Measurements from ENCODE around the gene TNNI2. TPM values are rescaled to one million over a fixed set of nuclear protein-coding genes. Genes with fewer than 3 reads are reported as not detected.
"Not testable (repeated sequence)": the region's sequence is repeated elsewhere in the genome, so short reads cannot be mapped to it uniquely, and the experiment has no call there.

The TNNI2 gene
- polyA plus RNA-seq, 3 donors = 1.5 to 2.5 TPM; not detected in 1

DNA sequence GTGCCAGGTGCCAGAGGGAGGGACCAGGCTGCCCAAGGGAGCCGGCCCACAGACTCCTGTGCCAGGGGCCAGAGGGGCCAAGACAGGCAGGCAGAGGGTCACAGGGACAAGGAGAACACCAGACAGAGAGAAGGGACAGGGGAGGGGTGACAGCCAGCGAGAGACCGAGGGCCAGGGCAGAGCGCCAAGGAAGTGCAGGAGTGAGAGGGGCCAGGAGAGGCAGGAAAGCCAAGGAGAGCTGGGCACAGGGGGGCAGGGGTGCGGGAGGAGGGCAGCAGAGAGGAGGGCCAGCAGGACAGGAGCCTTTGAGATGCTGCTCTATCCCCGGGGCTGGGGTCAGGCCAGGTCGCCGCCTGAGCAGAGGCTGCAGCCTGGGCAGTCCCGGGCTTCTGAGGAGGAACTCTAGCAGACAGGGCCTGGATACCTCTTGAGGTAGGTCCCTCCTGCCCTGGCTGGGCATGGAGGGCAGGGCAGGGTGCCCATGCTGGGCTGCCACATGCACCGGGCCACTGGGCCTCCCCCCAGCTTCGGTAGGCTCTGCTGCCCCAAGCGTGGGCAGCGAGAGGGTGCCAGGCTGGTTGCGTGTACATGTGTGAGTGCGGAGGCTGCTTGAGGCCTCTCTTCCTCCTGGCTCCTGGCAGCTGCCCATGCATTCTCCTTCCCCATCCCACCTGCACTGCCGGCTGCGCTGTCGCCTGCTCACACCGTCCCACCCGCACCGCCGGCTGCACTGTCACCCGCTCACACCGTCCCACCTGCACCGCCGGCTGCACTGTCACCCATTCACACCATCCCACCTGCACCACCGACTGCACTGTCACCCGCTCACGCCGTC, 26.3 kb downstream of the TNNI2 start:
- H3K27ac ChIP-seq (ENCODE audit: low read depth, low read length) = peak overlapping the region; percentile 42
- 63 to 86% (median 72%) methylated on average over 30 of the region's 30 CpGs for WGBS, 3 donors

- H3K27ac ChIP-seq (ENCODE audit: low read depth, low read length) = no peak overlapping the region
- WGBS, 3 donors = 77 to 85% (median 83%) methylated on average over 8 of the region's 8 CpGs
Measured at GRCh38 chr11:1866226-1866625, 27.4 kb downstream of the TNNI2 start.

- no peak overlapping the region for H3K27ac ChIP-seq (ENCODE audit: low read depth, low read length)
- 67 to 86% (median 70%) methylated on average over 15 of the region's 15 CpGs for WGBS, 3 donors
Measured at GRCh38 chr11:1866776-1867175, 28.0 kb downstream of the TNNI2 start.

- WGBS, 3 donors = 68 to 86% (median 77%) methylated on average over 5 to 8 of the region's 8 CpGs
- H3K27ac ChIP-seq (ENCODE audit: low read depth, low read length) = no peak overlapping the region
Measured at GRCh38 chr11:1867381-1867780, 28.6 kb downstream of the TNNI2 start.

- WGBS, 3 donors = 71 to 95% (median 80%) methylated on average over 14 of the region's 14 CpGs
- H3K27ac ChIP-seq (ENCODE audit: low read depth, low read length) = no peak overlapping the region
Measured at GRCh38 chr11:1868056-1868635, 29.4 kb downstream of the TNNI2 start.

DNA sequence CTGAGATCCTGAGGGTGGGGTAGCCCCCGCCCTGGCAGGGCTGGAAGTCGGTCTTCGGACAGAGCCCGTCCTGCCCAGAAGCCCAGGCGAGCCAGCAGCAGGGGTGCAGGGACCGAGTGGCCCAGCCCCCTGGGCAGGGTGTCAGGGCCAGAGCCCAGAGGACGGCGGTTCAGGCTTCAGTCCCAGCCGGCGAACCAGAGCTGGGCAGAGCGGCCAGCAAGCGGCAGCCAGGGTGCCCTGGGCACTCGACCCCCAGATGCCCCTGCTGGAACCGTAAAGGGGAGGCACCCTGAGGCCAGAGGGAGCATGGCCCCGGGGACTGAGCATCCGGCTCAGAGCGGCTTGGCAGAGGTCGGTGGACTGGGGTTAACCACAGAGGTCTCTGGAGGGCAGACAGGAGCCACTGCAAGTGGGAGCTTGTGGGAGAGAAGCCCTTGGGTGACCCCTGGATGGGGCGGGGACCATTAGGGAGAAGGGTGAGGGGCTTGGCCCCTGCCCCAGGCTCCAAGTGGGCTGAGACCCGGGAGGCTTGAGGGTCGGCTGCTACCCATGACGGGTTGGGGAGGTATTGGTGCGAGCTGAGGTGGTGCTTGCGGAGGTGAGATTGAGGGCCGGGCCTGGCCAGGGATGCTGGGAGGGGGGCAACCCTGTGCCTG, 30.0 kb downstream of the TNNI2 start:
- 60 to 78% (median 64%) methylated on average over 20 to 25 of the region's 25 CpGs for WGBS, 3 donors
- no peak overlapping the region for H3K27ac ChIP-seq (ENCODE audit: low read depth, low read length)

DNA sequence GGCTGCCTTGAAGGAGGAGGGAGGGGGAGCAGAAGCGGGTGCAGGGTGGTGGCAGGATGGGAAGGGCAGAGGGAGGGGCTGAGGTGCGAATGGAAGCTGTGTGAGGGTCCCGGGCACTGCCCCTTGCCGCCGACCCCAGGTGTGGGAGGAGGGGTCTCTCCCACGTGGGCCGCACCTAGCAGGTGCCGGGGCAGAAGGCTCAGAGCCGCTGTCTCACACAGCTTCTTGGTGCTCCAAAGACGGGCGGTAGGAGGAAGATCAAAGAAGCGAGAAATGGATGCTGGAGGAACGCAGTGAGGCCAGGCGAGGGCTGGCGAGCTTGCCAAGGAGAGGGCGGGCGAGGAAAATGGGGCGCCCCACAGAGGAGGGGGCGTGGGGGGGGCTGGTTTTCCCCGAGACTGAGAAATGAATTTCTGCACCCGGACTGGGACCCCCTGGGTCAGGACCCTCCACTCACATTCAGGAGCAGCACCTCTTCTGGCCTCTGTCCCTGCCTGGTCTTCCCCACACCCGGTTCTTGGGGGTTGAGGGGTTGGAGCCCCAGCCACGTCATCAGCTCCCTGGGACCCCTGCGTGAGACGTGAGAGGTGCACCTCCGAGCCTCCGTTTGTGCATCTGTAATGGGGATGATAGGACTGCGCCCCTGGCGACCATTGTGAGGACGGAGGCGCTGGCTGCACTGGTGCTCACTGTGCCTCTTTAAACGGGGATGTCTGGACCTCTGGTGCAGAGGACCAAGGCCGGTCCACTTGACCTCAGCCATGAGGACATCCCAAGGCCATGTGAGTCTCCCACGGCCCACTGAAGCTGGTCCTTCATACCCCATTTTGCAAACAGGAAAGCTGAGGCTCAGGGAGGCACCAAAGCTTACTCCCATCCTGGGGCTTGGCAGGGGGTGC, 30.9 kb downstream of the TNNI2 start:
- H3K27ac ChIP-seq (ENCODE audit: low read depth, low read length) = no peak overlapping the region
- WGBS, 3 donors = 65 to 71% (median 67%) methylated on average over 28 to 34 of the region's 34 CpGs

DNA sequence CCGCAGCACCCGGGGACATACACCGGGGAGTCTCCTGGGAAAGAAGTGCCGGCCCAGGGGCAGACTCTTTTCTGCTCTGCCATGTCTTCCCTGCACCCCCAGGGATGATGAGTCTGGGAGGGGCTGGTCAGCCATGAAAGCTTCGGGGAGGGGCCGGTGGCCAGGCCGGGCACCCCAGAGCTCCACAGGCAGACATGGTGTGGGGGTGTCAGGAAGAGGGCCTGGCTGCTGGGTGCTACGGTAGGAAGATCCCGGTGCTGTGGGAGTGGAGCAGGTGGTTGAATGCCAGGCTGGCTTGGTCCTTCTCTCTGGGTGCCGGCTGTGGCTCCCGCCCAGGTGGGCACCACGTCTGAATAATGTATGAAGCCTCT, 31.5 kb downstream of the TNNI2 start:
- WGBS, 3 donors = 60 to 73% (median 64%) methylated on average over 12 of the region's 12 CpGs
- no peak overlapping the region for H3K27ac ChIP-seq (ENCODE audit: low read depth, low read length)

DNA sequence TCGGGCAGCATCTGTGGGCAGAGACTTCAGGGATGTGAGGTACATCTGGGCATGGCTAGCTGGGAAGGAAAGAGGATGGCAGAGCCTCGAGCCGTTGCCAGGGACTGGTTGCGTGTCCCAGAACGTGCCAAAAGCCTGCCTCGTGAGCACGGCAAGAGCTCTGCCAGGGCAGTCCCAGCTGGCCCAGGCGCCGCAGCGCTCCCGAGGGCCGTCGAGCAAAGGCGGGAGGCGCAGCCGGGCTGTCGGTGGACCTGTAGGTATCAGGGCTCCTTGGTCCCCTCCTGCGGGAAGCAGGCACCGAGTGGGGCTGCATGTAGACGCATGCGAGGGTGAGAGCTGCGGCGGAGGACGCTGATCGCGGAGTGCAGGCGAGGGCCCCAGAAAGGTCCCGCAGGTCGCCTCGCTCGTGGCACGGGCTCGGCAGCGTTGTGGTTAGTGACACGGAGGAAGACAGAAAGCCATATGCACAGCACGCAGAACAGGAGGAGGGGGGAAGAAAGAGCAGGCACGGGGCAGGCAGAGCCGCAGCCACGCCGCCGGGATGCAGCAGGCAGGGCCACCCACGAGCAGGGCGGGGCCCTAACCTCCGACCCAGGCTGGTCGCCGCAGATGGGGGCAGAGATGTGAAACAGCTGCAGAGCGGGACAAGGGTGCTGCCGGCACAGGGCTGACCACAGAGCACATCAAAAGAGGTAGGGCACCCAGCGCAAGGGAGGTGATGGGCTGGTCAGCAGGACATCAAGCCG, 32.1 kb downstream of the TNNI2 start:
- WGBS, 3 donors = 37 to 57% (median 40%) methylated on average over 48 to 50 of the region's 50 CpGs
- H3K27ac ChIP-seq (ENCODE audit: low read depth, low read length) = no peak overlapping the region

DNA sequence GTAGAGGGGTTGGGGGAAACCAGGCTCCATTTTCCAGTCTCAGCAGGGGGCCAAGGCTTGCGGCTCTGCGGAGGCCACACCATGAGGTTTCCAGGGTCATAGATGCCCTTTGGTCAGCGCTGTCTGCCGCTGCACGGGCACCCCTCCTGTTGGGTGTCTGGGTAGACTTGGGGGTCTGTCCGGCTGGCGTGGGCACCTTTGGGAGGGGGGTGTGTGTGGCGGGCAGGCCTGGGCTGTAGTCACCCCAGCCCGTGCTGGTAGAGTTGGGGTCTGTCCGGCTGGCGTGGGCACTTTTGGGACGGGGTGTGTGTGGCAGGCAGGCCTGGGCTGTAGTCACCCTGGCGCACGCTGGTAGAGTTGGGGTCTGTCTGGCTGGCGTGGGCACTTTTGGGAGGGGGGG, 32.8 kb downstream of the TNNI2 start:
- WGBS, 3 donors = 77 to 83% (median 81%) methylated on average over 15 of the region's 15 CpGs
- H3K27ac ChIP-seq (ENCODE audit: low read depth, low read length) = no peak overlapping the region

- 67 to 81% (median 80%) methylated on average over 24 to 25 of the region's 25 CpGs for WGBS, 3 donors
- H3K27ac ChIP-seq (ENCODE audit: low read depth, low read length) = no peak overlapping the region
Measured at GRCh38 chr11:1872267-1872985, 33.6 kb downstream of the TNNI2 start.

DNA sequence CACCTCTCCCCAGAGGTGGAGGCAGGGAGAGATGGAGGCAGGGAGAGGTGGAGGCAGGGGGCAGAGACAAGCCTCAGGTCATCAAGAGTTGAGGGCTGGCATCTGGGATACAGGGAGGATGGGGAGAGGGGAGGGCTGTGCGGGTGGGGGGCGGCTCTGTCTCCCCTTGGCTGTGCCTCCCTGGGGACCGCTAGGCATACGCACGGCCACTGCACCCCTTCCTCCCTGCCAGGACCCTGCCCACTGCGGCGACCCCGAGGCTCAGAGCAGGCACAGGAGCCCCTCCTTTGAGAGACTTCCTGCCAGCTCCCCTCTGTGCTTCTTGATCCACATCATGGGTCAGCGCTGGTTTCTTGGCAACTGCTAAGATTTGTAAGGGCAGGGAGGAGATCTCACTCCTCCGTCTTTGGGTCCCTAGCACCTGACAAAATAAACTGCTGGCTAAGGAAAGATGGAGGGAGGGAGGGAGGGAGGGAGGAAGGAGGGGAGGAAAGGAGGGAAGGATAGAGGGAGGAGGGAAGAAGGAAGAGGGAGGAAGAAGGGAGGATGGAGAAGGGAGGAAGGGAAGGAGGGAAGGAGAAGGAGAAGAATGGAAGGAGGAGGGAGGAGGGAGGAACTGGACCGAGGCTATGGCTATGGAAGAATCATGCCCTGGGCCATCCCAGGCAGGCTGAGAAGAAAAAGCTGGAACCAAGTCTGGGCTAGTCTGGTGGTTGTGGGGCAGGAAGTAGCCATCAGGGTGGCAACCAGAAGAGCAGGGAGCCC, 34.4 kb downstream of the TNNI2 start:
- H3K27ac ChIP-seq (ENCODE audit: low read depth, low read length) = no peak overlapping the region
- 29 to 58% (median 37%) methylated on average over 10 to 11 of the region's 11 CpGs for WGBS, 3 donors

- 67 to 91% (median 85%) methylated on average over 10 to 17 of the region's 17 CpGs for WGBS, 3 donors
- not testable (repeated sequence) for H3K27ac ChIP-seq (ENCODE audit: low read depth, low read length)
Measured at GRCh38 chr11:1873813-1874150, 35.0 kb downstream of the TNNI2 start.

- WGBS, 3 donors = 60 to 85% (median 65%) methylated on average over 15 to 17 of the region's 17 CpGs
- H3K27ac ChIP-seq (ENCODE audit: low read depth, low read length) = not testable (repeated sequence)
Measured at GRCh38 chr11:1874441-1875092, 35.8 kb downstream of the TNNI2 start.

DNA sequence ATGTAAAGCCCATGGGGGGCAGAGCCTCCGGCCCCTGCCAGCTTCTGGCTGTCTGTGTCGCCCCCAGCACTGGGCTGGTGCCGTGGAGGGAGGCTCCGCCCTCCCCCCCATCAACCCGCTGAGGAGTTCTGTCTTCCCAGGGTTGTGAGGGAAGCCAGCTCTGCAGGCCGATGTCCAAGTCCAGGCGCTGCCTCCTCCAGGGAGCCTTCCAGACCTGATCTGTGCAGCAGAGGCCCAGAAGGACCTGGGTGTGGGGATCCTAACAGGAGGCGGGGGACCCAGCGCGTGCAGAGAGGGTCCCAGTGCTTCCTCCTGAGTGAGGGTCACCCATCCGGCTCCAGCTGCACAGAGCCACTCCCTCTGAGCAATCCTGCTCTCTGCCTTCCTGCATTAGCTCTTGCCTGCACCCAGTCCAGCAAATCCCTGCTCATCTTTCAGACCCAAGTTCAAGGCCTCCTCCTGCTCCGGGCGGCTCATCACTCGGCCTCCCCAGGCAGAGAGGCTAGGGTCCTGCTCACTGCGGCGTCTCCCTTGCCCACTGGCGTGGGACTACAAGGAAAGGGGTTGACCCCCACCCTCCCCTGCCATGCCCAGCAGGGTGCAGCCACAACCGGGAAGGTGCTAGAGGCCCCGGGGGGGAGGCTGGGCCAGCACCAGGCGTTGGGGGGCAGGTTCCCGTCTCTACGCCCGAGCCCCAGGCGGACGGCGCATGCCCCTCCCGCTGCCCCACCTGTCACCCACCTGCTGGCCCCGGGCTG, 36.5 kb downstream of the TNNI2 start:
- WGBS, 3 donors = 56 to 84% (median 74%) methylated on average over 25 to 28 of the region's 28 CpGs

More for the DNA sequence above, 36.5 kb downstream of the TNNI2 start:
- H3K27ac ChIP-seq (ENCODE audit: low read depth, low read length) = no peak overlapping the region
